PC-3 (cell line): Measurements from ENCODE around the gene STK11. TPM values are rescaled to one million over a fixed set of nuclear protein-coding genes. Genes with fewer than 3 reads are reported as not detected.

Experiments
- ATAC-seq: fragments of 200-7000 bp; cut with Tn5 transposase; 2 replicates; pipeline ENCODE4 v1.9.1; 2020; ENCODE audit warnings: mild to moderate bottlenecking, moderate library complexity
- BruUV-seq: library from RNA; stranded (reverse); fragments of 400-500 nt; replicated peaks from 2 replicates; lab custom pipeline; 2021; lab: Mats Ljungman, UMichigan
- CTCF ChIA-PET: fragments of 300-600 bp; sonication (Branson Sonifier 250); formaldehyde crosslinking; loops from one replicate; lab custom pipeline; 2022; ENCODE audit warnings: antibody characterized with exemption; lab: Charles Lee
- POLR2A ChIA-PET: fragments of 300-600 bp; sonication (Branson Sonifier 250); formaldehyde crosslinking; loops from one replicate; lab custom pipeline; 2022; ENCODE audit warnings: antibody characterized with exemption; ENCODE audit not compliant: unreplicated experiment; lab: Charles Lee
- DNase-seq: peaks from one replicate; pipeline ENCODE4 v3.0.0-alpha.2; 2015
- H2AFZ ChIP-seq: fragments of 300-600 bp; sonication (generic); 2 replicates; pipeline ENCODE4 v1.6.0; 2016; ENCODE audit warnings: antibody characterized with exemption, low read length
- H3F3A ChIP-seq: fragments of 300-600 bp; sonication (generic); one replicate; pipeline ENCODE4 v1.6.0; 2017; ENCODE audit warnings: antibody characterized with exemption, low read length, control low read depth, mild to moderate bottlenecking; ENCODE audit not compliant: unreplicated experiment
- H3K27ac ChIP-seq: fragments of 300-600 bp; sonication (generic); 2 replicates; pipeline ENCODE4 v1.5.1; 2016; ENCODE audit warnings: mild to moderate bottlenecking, low read length
- H3K27me3 ChIP-seq: fragments of 300-600 bp; sonication (generic); 2 replicates; pipeline ENCODE4 v1.6.1; 2016; ENCODE audit warnings: low read length, mixed read lengths
- H3K36me3 ChIP-seq: fragments of 300-600 bp; sonication (generic); 2 replicates; pipeline ENCODE4 v1.6.1; 2016; ENCODE audit warnings: low read depth, mixed run types, low read length, mixed read lengths
- H3K4me1 ChIP-seq: fragments of 300-600 bp; sonication (generic); 2 replicates; pipeline ENCODE4 v1.5.1; 2016; ENCODE audit warnings: low read length; ENCODE audit not compliant: insufficient read depth
- H3K4me2 ChIP-seq: fragments of 300-600 bp; sonication (generic); 2 replicates; pipeline ENCODE4 v1.6.0; 2016; ENCODE audit warnings: low read length
- H3K4me3 ChIP-seq: fragments of 300-600 bp; sonication (generic); 2 replicates; pipeline ENCODE4 v1.5.1; 2016; ENCODE audit warnings: mild to moderate bottlenecking, low read length, mixed read lengths
- H3K79me2 ChIP-seq: fragments of 300-600 bp; sonication (generic); 2 replicates; pipeline ENCODE4 v1.6.1; 2017; ENCODE audit warnings: low read length, mixed read lengths
- H3K9ac ChIP-seq: fragments of 300-600 bp; sonication (generic); 2 replicates; pipeline ENCODE4 v1.6.0; 2016; ENCODE audit warnings: mild to moderate bottlenecking, low read length
- H3K9me2 ChIP-seq: fragments of 300-600 bp; sonication (generic); replicated peaks from 2 replicates; pipeline ENCODE4 v1.6.1; 2016; ENCODE audit warnings: mixed run types, low read length, mixed read lengths
- H3K9me3 ChIP-seq: fragments of 300-600 bp; sonication (generic); 2 replicates; pipeline ENCODE4 v1.6.1; 2016; ENCODE audit warnings: low read length, mixed read lengths
- H4K20me1 ChIP-seq: fragments of 300-600 bp; sonication (generic); 2 replicates; pipeline ENCODE4 v1.6.1; 2016; ENCODE audit warnings: low read length, mixed read lengths
- EZH2 ChIP-seq: fragments of 300-600 bp; sonication (generic); IDR thresholded peaks from one replicate; pipeline ENCODE4 v1.6.1; 2017; ENCODE audit warnings: antibody characterized with exemption, mild to moderate bottlenecking, low read length; ENCODE audit not compliant: unreplicated experiment
- EZH2phosphoT487 ChIP-seq: fragments of 300-600 bp; sonication (generic); IDR thresholded peaks from 2 replicates; pipeline ENCODE4 v1.6.1; 2018; ENCODE audit warnings: mild to moderate bottlenecking, antibody characterized with exemption, low read length, borderline replicate concordance
- intact Hi-C: fragments of 100-400 bp; cut with micrococcal nuclease; formaldehyde crosslinking; loops from 2 replicates; pipeline ENCODE4 v1.9.0; 2023
- total RNA-seq: library from RNA; depleted of rRNA; stranded (reverse); fragments of >200 nt; gene quantifications from 2 replicates; pipeline ENCODE4 v1.2.3, GENCODE V29; 2014
- TF ChIP-seq, protein P1 (sequence below): fragments of 300-600 bp; sonication (generic); conservative IDR thresholded peaks from 2 replicates; pipeline ENCODE4 v1.5.1; 2017; ENCODE audit warnings: antibody characterized with exemption, low read depth, mild to moderate bottlenecking, low read length

The STK11 gene
- total RNA-seq, 1 experiment from 2014 or later: 82.4 TPM

- CTCF ChIA-PET: no interaction called here
- H3K79me2 ChIP-seq: no peaks in the 10 kb centered on the region
- no peak overlapping the region for H2AFZ ChIP-seq
- no peaks in the 10 kb centered on the region for H4K20me1 ChIP-seq
- no peaks in the 10 kb centered on the region for H3K9me2 ChIP-seq
- BruUV-seq: no TSS peak
- POLR2A ChIA-PET: no interaction called here
- ATAC-seq (no peak), DNase-seq (peak; percentile 42)
- H3F3A ChIP-seq: no peaks in the 10 kb centered on the region
- peaks cover 11% of the 10 kb centered on the region for H3K4me1 ChIP-seq
- TF ChIP-seq, protein P1, sequence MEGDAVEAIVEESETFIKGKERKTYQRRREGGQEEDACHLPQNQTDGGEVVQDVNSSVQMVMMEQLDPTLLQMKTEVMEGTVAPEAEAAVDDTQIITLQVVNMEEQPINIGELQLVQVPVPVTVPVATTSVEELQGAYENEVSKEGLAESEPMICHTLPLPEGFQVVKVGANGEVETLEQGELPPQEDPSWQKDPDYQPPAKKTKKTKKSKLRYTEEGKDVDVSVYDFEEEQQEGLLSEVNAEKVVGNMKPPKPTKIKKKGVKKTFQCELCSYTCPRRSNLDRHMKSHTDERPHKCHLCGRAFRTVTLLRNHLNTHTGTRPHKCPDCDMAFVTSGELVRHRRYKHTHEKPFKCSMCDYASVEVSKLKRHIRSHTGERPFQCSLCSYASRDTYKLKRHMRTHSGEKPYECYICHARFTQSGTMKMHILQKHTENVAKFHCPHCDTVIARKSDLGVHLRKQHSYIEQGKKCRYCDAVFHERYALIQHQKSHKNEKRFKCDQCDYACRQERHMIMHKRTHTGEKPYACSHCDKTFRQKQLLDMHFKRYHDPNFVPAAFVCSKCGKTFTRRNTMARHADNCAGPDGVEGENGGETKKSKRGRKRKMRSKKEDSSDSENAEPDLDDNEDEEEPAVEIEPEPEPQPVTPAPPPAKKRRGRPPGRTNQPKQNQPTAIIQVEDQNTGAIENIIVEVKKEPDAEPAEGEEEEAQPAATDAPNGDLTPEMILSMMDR: no peak
- TF ChIP-seq EZH2: no peak
- TF ChIP-seq EZH2phosphoT487: no peak
- no peak overlapping the region for H3K9ac ChIP-seq
- H3K4me3 ChIP-seq: no peak overlapping the region
- H3K4me2 ChIP-seq: no peak overlapping the region
- intact Hi-C loops: no loop called here
- no peak overlapping the region; the same call in 1 of the 2 replicates for H3K27ac ChIP-seq
- no peaks in the 10 kb centered on the region for H3K9me3 ChIP-seq
- no peaks in the 10 kb centered on the region for H3K27me3 ChIP-seq
- H3K36me3 ChIP-seq: no peaks in the 10 kb centered on the region
These were observed 27.1 kb downstream of the STK11 start for GRCh38 chr19:1232652-1233072.

- Histone ChIP-seq H3K27ac (no peak overlapping the region), H2AFZ (no peak overlapping the region), H3K4me3 (no peak overlapping the region), H3K36me3 (no peaks in the 10 kb centered on the region), H3K9me2 (no peaks in the 10 kb centered on the region), H4K20me1 (no peaks in the 10 kb centered on the region), H3K27me3 (no peaks in the 10 kb centered on the region), H3K79me2 (no peaks in the 10 kb centered on the region), H3K9me3 (no peaks in the 10 kb centered on the region), H3K9ac (no peak overlapping the region), H3K4me2 (no peak overlapping the region), H3F3A (no peaks in the 10 kb centered on the region), H3K4me1 (peaks cover 11% of the 10 kb centered on the region)
- intact Hi-C loops: no loop called here
- POLR2A ChIA-PET: no interaction called here
- CTCF ChIA-PET: no interaction called here
- DNase-seq (no peak), ATAC-seq (no peak)
- TF ChIP-seq, protein P1: no peak
- TF ChIP-seq EZH2 (no peak), EZH2phosphoT487 (no peak)
- no TSS peak for BruUV-seq
These were observed 27.6 kb downstream of the STK11 start for GRCh38 chr19:1233115-1233667.
